Skin of body (tissue), 1 donor: ENCODE results near the gene ZXDB. TPM values are rescaled to one million over a fixed set of nuclear protein-coding genes. Genes with fewer than 3 reads are reported as not detected.

ENCODE experiments used
- total RNA-seq: library from RNA; depleted of rRNA; stranded (reverse); fragments of >200 nt; gene quantifications from one replicate; pipeline ENCODE4 v1.2.3, GENCODE V29; 2014

ZXDB gene
- total RNA-seq, 1 donor from 2014 or later: 8.6 TPM

Other genes with a start within 250 kb of the ZXDB start
- gene NLRP2B, start 88.2 kb downstream of the ZXDB start, total RNA-seq: 0.20 TPM